Body of pancreas (tissue), 4 donors: ENCODE measurements around the gene CAPZA2.

Source experiments
- POLR2A ChIP-seq, 3 donors: fragments of 450-650 bp; IDR thresholded peaks; one replicate each; pipeline ENCODE4 v1.6.1; 2016; ENCODE audit warnings: antibody characterized with exemption in 3 of 3, mild to moderate bottlenecking in 2 of 3
- TF ChIP-seq, protein P1 (sequence below), 7 experiments: fragments of 450-650 bp in 4 of 7; fragments of 200-600 bp in 3 of 7; sonication (generic) in 3 of 7; IDR thresholded peaks; one replicate each; pipeline ENCODE4 v1.5.1; 2016 to 2019; ENCODE audit warnings: antibody characterized with exemption in 7 of 7

GRCh38 chr7:116969371-116969902 lies 107.0 kb downstream of the CAPZA2 start:
- TF ChIP-seq, protein P1, sequence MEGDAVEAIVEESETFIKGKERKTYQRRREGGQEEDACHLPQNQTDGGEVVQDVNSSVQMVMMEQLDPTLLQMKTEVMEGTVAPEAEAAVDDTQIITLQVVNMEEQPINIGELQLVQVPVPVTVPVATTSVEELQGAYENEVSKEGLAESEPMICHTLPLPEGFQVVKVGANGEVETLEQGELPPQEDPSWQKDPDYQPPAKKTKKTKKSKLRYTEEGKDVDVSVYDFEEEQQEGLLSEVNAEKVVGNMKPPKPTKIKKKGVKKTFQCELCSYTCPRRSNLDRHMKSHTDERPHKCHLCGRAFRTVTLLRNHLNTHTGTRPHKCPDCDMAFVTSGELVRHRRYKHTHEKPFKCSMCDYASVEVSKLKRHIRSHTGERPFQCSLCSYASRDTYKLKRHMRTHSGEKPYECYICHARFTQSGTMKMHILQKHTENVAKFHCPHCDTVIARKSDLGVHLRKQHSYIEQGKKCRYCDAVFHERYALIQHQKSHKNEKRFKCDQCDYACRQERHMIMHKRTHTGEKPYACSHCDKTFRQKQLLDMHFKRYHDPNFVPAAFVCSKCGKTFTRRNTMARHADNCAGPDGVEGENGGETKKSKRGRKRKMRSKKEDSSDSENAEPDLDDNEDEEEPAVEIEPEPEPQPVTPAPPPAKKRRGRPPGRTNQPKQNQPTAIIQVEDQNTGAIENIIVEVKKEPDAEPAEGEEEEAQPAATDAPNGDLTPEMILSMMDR (IDR thresholded peaks at IDR 0.05): no peak
- TF ChIP-seq POLR2A (IDR thresholded peaks at IDR 0.05): no peak
